AG04449 (cell line): ENCODE results near the gene KMT2E.
"Not testable (repeated sequence)": the region's sequence is repeated elsewhere in the genome, so short reads cannot be mapped to it uniquely, and the experiment has no call there.

Experiments
- CTCF ChIA-PET: fragments of 350-600 bp; formaldehyde crosslinking; extraction: SDS; loops from one replicate; lab custom pipeline; 2021; ENCODE audit warnings: antibody characterized with exemption; lab: Yijun Ruan, JAX
- POLR2A ChIA-PET: fragments of 400-600, 350-600 bp; formaldehyde crosslinking; extraction: SDS; loops from one replicate; lab custom pipeline; 2020; ENCODE audit warnings: antibody characterized with exemption, inconsistent platforms; lab: Yijun Ruan, JAX
- DNase-seq: peaks from one replicate; pipeline ENCODE4 v3.0.0-alpha.2; 2010; ENCODE audit warnings: low read depth, low spot score
- H3K4me3 ChIP-seq: 2 replicates; pipeline ENCODE4 v1.5.1; 2011; ENCODE audit warnings: low read depth, mild to moderate bottlenecking, control low read depth, low read length
- CTCF ChIP-seq: IDR thresholded peaks from one replicate; pipeline ENCODE4 v1.5.1; 2011; ENCODE audit warnings: mild to moderate bottlenecking, moderate library complexity, low read length, control low read depth, inconsistent platforms; ENCODE audit not compliant: insufficient read depth; ENCODE audit errors: missing control alignments

KMT2E gene

GRCh38 chr7:104998040-104998752 is 15.8 kb upstream of the KMT2E start:
- ChIA-PET CTCF (interaction anchor here (1.2 to 4.9 kb wide), 2 partner anchors 12 to 17 kb away, joined by 3 to 18 read pairs; no protein-coding TSS in a partner anchor), POLR2A (no interaction called here)
- no peak overlapping the region for H3K4me3 ChIP-seq
- TF ChIP-seq CTCF = no peak
- no peak for DNase-seq

GRCh38 chr7:105000200-105000599 is 13.8 kb upstream of the KMT2E start:
- POLR2A ChIA-PET = no interaction called here
- H3K4me3 ChIP-seq = no peak overlapping the region
- DNase-seq = no peak
- TF ChIP-seq CTCF = no peak
- CTCF ChIA-PET = interaction anchor here (4.9 kb wide), 1 partner anchor 19 kb away, joined by 18 read pairs; no protein-coding TSS in a partner anchor

- no peak overlapping the region for H3K4me3 ChIP-seq
- no peak for DNase-seq
- no peak for TF ChIP-seq CTCF
- ChIA-PET POLR2A (interaction anchor here (1.6 kb wide), 1 partner anchor 13 kb away, joined by 3 read pairs; the partner anchor contains the start of gene KMT2E), CTCF (interaction anchor here (1.4 to 1.7 kb wide), 2 partner anchors 8 to 10 kb away, joined by 4 to 7 read pairs; no protein-coding TSS in a partner anchor)
Observed at GRCh38 chr7:105000927-105001336, 13.1 kb upstream of the KMT2E start.

GRCh38 chr7:105001652-105002184 is 12.3 kb upstream of the KMT2E start:
- no peak for TF ChIP-seq CTCF
- no peak overlapping the region for H3K4me3 ChIP-seq
- ChIA-PET POLR2A (interaction anchor here (1.6 kb wide), 1 partner anchor 12 kb away, joined by 3 read pairs; the partner anchor contains the start of gene KMT2E), CTCF (interaction anchor here (1.3 to 1.7 kb wide), 4 partner anchors 9 to 20 kb away, joined by 3 to 7 read pairs (median 6); no protein-coding TSS in a partner anchor)
- no peak for DNase-seq

GRCh38 chr7:105003275-105003674 is 10.7 kb upstream of the KMT2E start:
- CTCF ChIA-PET = interaction anchor here (1.1 to 1.3 kb wide), 2 partner anchors 9 to 18 kb away, joined by 3 read pairs; no protein-coding TSS in a partner anchor
- peak overlapping the region; percentile 15; the same call in 1 of the 2 replicates for H3K4me3 ChIP-seq
- TF ChIP-seq CTCF = no peak
- DNase-seq = no peak
- POLR2A ChIA-PET = interaction anchor here (0.6 to 1.2 kb wide), 4 partner anchors 9 to 16 kb away, joined by 3 to 11 read pairs (median 4); partner anchors contain the start of gene KMT2E

- TF ChIP-seq CTCF = no peak
- ChIA-PET POLR2A (interaction anchor here (1.0 to 1.2 kb wide), 3 partner anchors 8 to 11 kb away, joined by 3 to 11 read pairs (median 4); partner anchors contain the start of gene KMT2E), CTCF (interaction anchor here (1.0 to 1.3 kb wide), 3 partner anchors 8 to 19 kb away, joined by 3 read pairs; no protein-coding TSS in a partner anchor)
- DNase-seq = no peak
- H3K4me3 ChIP-seq = no peak overlapping the region
Observed at GRCh38 chr7:105003872-105004510, 10.0 kb upstream of the KMT2E start.

- POLR2A ChIA-PET, DNase-seq, H3K4me3 ChIP-seq: not testable (repeated sequence)
- CTCF ChIA-PET = interaction anchor here (1.0 to 7.9 kb wide), 2 partner anchors 8 to 25 kb away, joined by 3 to 56 read pairs; no protein-coding TSS in a partner anchor
Observed at GRCh38 chr7:105005006-105005405, 9.0 kb upstream of the KMT2E start.

GRCh38 chr7:105005486-105005885 is 8.5 kb upstream of the KMT2E start:
- POLR2A ChIA-PET, H3K4me3 ChIP-seq, DNase-seq: not testable (repeated sequence)
- CTCF ChIA-PET = interaction anchor here (2.5 to 7.9 kb wide), 2 partner anchors 15 to 25 kb away, joined by 8 to 56 read pairs; no protein-coding TSS in a partner anchor
